Rectal smooth muscle tissue (tissue), 1 donor: ENCODE data around the gene EXOC4.

Experiments
- H3K27ac ChIP-seq: one replicate; pipeline ENCODE4 v1.7.0; 2013; ENCODE audit warnings: low read depth, low read length, inconsistent platforms
- H3K27me3 ChIP-seq: one replicate; pipeline ENCODE4 v1.7.0; 2013; ENCODE audit warnings: low read length; ENCODE audit not compliant: control insufficient read depth, insufficient read depth
- H3K36me3 ChIP-seq: one replicate; pipeline ENCODE4 v1.7.0; 2013; ENCODE audit warnings: low read length; ENCODE audit not compliant: control insufficient read depth, insufficient read depth
- H3K4me1 ChIP-seq: one replicate; pipeline ENCODE4 v1.7.0; 2013; ENCODE audit warnings: low read length; ENCODE audit not compliant: control insufficient read depth, insufficient read depth
- H3K4me3 ChIP-seq: one replicate; pipeline ENCODE4 v1.7.0; 2013; ENCODE audit warnings: low read length
- H3K9ac ChIP-seq: one replicate; pipeline ENCODE4 v1.7.0; 2013; ENCODE audit warnings: low read length

Gene EXOC4

DNA sequence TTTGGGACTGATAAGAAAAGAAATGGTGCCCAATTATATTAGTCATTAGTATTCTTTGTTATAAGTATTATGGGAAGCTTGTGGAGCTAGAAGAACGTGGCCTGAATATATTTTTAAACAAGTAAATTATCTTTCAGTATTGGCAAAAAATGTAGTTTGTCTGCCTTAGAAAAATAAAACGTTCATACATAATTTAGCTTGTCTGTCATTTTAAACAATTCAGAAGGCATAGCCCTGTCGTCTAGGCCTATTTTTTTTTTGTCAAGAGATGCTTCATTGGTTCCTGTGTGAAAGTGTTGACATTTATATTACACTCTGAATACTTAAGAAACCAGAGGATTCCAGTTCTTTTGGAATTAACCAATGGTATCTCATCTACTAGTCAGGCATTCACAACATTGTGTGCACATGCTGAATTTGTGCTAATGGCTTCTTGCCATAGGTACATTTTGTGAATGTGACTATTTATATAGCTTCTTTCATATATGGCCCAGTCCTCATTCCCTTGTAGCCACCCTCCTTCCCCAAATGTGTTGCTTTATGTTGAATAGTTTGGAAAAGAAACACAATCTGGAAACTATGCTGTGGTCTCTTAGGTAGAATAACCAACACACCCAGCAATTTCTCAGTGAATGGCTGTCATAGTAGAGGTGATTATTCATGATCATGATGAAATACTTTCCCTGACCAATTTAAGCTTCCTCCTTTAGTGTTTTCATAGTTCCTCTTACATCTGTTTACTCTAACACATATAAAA, 435.8 kb downstream of the EXOC4 start:
- Histone ChIP-seq H3K27me3 (no peaks in the 10 kb centered on the region), H3K4me3 (no peak overlapping the region), H3K4me1 (no peaks in the 10 kb centered on the region), H3K36me3 (no peaks in the 10 kb centered on the region), H3K9ac (no peak overlapping the region), H3K27ac (no peak overlapping the region)

DNA sequence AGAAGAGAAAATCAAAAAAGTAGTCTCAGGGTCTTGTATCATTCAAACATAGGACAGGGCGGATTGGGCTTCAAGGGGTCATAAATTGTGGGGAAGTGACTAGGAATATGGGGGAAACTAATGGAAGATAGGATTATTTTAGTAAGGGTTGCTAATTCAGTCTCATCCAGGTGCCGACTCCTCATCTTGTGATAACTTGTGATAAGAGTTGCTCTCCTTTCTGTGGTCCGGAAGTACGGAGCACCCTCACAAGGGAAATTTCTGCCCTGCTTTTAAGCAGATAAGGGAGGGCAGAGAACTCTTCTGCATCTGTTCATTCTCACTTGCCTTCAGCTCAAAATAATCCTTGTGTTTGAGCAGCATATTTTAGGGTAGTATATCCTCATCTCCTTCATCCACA, 437.9 kb downstream of the EXOC4 start:
- Histone ChIP-seq H3K27me3 (no peaks in the 10 kb centered on the region), H3K9ac (no peak overlapping the region), H3K4me3 (no peak overlapping the region), H3K27ac (no peak overlapping the region), H3K36me3 (no peaks in the 10 kb centered on the region), H3K4me1 (no peaks in the 10 kb centered on the region)

- no peak overlapping the region for H3K4me3 ChIP-seq
Measured at GRCh38 chr7:133691727-133692610, 439.1 kb downstream of the EXOC4 start.

GRCh38 chr7:133693281-133693680, 440.4 kb downstream of the EXOC4 start:
- no peak overlapping the region for H3K9ac ChIP-seq
- H3K27ac ChIP-seq, result no peak overlapping the region
- H3K27me3 ChIP-seq, result no peaks in the 10 kb centered on the region
- H3K4me3 ChIP-seq, result no peak overlapping the region
- no peaks in the 10 kb centered on the region for H3K36me3 ChIP-seq
- H3K4me1 ChIP-seq, result no peaks in the 10 kb centered on the region

More at GRCh38 chr7:133691727-133692610, 439.1 kb downstream of the EXOC4 start:
- Histone ChIP-seq H3K4me1 (no peaks in the 10 kb centered on the region), H3K9ac (no peak overlapping the region), H3K36me3 (no peaks in the 10 kb centered on the region), H3K27me3 (no peaks in the 10 kb centered on the region), H3K27ac (no peak overlapping the region)

- H3K27me3 ChIP-seq, result no peaks in the 10 kb centered on the region
- no peak overlapping the region for H3K27ac ChIP-seq
- no peaks in the 10 kb centered on the region for H3K4me1 ChIP-seq
Measured at GRCh38 chr7:133696056-133696455, 443.2 kb downstream of the EXOC4 start.

GRCh38 chr7:133697585-133697984, 444.7 kb downstream of the EXOC4 start:
- Histone ChIP-seq H3K27ac (no peak overlapping the region), H3K9ac (no peak overlapping the region)

More at GRCh38 chr7:133696056-133696455, 443.2 kb downstream of the EXOC4 start:
- Histone ChIP-seq H3K9ac (no peak overlapping the region), H3K36me3 (no peaks in the 10 kb centered on the region), H3K4me3 (no peak overlapping the region)

GRCh38 chr7:133698127-133698526, 445.2 kb downstream of the EXOC4 start:
- Histone ChIP-seq H3K9ac (no peak overlapping the region), H3K36me3 (no peaks in the 10 kb centered on the region), H3K4me1 (peaks cover under 1% of the 10 kb centered on the region)

More at GRCh38 chr7:133697585-133697984, 444.7 kb downstream of the EXOC4 start:
- Histone ChIP-seq H3K4me1 (no peaks in the 10 kb centered on the region), H3K4me3 (no peak overlapping the region), H3K27me3 (no peaks in the 10 kb centered on the region), H3K36me3 (no peaks in the 10 kb centered on the region)

GRCh38 chr7:133699386-133699785, 446.5 kb downstream of the EXOC4 start:
- Histone ChIP-seq H3K36me3 (no peaks in the 10 kb centered on the region), H3K27me3 (no peaks in the 10 kb centered on the region), H3K9ac (no peak overlapping the region), H3K27ac (no peak overlapping the region), H3K4me3 (no peak overlapping the region), H3K4me1 (peaks cover 3% of the 10 kb centered on the region)

More at GRCh38 chr7:133698127-133698526, 445.2 kb downstream of the EXOC4 start:
- Histone ChIP-seq H3K27ac (no peak overlapping the region), H3K4me3 (no peak overlapping the region), H3K27me3 (no peaks in the 10 kb centered on the region)

- Histone ChIP-seq H3K27ac (no peak overlapping the region), H3K36me3 (no peaks in the 10 kb centered on the region), H3K4me1 (peaks cover 3% of the 10 kb centered on the region), H3K27me3 (no peaks in the 10 kb centered on the region), H3K4me3 (no peak overlapping the region), H3K9ac (no peak overlapping the region)
Measured at GRCh38 chr7:133702078-133702477, 449.2 kb downstream of the EXOC4 start.

DNA sequence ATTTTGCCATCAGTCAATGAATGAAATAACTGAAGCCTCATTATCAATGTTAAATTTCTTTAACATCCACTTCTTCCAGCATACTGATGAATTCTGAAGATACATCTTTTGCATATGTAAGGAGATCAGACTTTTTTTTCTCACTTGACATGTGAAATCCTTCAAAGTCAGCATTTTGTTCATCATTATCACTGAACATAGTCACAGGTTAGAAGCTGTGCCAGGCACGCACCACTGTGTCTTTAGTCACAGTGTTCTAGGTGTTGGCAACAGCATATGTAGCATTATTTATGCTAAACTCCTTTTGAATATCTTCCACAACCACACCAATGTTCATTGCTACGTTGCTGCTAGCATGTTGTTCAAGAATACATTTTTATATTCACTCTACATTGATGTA, 450.1 kb downstream of the EXOC4 start:
- Histone ChIP-seq H3K4me3 (no peak overlapping the region), H3K9ac (no peak overlapping the region), H3K4me1 (peaks cover 3% of the 10 kb centered on the region), H3K27me3 (no peaks in the 10 kb centered on the region), H3K27ac (no peak overlapping the region), H3K36me3 (no peaks in the 10 kb centered on the region)

- Histone ChIP-seq H3K4me1 (peaks cover 3% of the 10 kb centered on the region), H3K9ac (no peak overlapping the region), H3K27ac (no peak overlapping the region), H3K36me3 (no peaks in the 10 kb centered on the region), H3K4me3 (no peak overlapping the region), H3K27me3 (no peaks in the 10 kb centered on the region)
Measured at GRCh38 chr7:133703547-133703946, 450.7 kb downstream of the EXOC4 start.

DNA sequence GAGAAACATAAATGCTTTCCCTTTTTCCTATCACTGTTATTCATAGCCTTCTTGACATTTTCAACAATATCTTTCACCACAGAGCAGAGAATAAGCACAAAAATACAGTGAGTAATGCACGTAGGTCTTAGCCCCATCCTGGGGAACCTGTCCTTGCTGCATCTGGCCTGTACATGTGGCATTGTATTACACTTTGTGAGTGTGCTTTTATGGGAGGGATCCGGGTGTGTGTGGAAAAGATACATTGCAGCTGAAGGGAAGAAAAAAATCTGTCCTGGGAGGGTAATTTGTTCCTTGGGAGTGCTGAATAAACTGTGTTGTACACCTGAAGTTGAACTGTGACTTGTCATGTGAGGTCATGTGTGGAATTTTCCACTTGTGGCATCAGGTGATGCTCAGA, 451.6 kb downstream of the EXOC4 start:
- no peak overlapping the region for H3K9ac ChIP-seq
- H3K27ac ChIP-seq, result no peak overlapping the region
- peaks cover 3% of the 10 kb centered on the region for H3K4me1 ChIP-seq
- H3K4me3 ChIP-seq, result no peak overlapping the region
- no peaks in the 10 kb centered on the region for H3K27me3 ChIP-seq
- H3K36me3 ChIP-seq, result no peaks in the 10 kb centered on the region
